ENCODE results near the gene WDR19.
A peak's percentile ranks its signal among the peaks of the same experiment; 100 is the strongest.
"Not testable (repeated sequence)": the region's sequence is repeated elsewhere in the genome, so short reads cannot be mapped to it uniquely, and the experiment has no call there.

The WDR19 gene

DNA sequence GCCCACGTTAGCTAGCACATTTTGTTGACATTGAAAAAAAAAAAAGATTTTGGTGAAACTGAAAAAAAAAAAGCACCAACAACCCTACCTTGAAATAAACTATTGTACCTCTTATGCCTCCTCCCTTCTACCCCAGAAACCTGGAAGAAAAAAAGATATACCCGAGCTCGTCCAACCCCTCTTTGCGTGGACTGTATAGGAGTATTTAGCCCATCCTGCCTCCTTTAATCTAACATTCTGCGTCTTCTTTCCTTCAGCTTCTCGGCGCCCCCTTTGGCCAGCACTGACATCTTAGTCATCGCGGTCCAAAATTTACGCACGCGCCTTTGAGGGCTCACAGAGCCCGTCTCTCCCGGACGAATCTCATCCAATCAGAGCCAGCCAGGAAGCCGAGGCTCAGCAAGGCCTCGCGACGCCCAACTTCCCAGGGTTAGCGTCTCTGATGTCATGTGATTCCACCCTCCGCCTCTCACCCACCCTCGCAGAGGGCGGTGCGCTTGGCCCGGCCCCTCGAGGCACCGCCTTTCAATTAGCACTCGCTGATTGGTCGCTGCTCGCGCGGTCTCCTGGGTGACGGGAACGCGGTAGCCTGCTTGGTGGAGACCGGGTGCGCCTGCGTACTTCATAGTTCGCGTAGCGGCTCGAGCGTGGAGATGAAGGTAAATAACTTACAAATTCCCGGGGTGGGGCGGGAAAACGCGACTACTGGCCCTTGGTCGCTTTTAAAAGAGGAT is at the start of gene WDR19:
WDR19 (plus strand) TSS at position 625 of the 734 bp plus-strand sequence; CDS start at position 654, 29 bp downstream.
- DNase-seq, result peak; percentile 98

- no peak for DNase-seq
Observed at GRCh38 chr4:39133623-39134022, 48.7 kb upstream of the WDR19 start.

GRCh38 chr4:39134683-39135306 is 47.5 kb upstream of the WDR19 start:
- no peak for DNase-seq

- not testable (repeated sequence) for DNase-seq
Observed at GRCh38 chr4:39138227-39138626, 44.1 kb upstream of the WDR19 start.

DNA sequence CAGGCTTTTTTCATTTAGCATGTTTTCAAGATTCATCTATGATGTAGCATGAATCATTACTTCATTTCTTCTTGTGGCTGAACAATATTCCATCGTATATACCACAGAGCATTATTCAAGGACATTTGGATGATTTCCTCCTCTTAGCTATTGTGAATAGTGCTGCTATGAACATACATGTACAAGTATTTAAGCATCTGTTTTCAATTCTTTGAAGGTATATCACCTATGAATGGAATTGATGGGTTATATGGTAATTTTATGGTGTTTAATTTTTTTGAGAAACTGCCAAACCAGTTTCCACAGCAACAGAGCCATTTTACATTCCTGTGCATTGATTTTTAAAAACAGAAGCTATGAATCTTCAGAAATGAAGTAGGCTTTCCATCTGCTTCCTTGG is 36.1 kb upstream of the WDR19 start:
- DNase-seq, result no peak

- DNase-seq, result no peak
Observed at GRCh38 chr4:39154009-39154408, 28.3 kb upstream of the WDR19 start.

- no peak for DNase-seq
Observed at GRCh38 chr4:39157520-39157919, 24.8 kb upstream of the WDR19 start.

- DNase-seq, result no peak
Observed at GRCh38 chr4:39166177-39166576, 16.2 kb upstream of the WDR19 start.

DNA sequence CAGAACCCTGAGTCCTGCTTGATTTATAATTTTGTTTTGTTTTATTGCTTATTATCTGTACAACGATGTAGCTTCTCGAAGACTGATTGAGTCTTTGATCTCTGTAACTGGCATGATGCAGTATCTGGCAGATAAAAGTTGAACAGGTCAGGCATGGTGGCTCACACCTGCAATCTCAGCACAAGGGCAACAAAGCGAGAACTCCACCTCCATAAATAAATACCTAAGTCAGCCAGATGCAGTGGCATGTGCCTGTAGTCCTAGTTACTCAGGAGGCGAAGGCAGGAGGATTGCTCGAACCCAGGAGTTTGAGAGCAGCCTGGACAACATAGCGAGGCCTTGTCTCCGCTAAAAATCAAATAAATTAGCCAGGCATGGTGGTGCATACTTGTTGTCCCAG is 15.7 kb upstream of the WDR19 start:
- no peak for DNase-seq

- no peak for DNase-seq
Observed at GRCh38 chr4:39169426-39169825, 12.9 kb upstream of the WDR19 start.

DNA sequence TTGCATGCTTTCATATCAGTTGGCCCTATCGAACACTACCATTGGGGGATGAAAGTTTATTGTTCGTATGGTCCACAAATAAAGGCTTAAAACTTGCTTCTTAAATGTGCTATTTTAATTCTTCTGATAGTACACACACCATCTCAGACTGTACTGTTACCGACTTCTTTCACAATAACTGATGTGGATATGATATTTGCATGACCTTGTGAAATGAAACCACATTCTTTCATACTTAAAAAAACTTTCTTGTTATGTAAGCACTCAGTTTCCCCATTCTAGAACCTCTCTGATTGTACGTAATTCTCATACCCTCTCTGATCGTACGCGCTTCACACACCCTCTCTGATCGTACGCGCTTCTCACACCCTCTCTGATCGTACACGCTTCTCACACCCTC is 12.0 kb upstream of the WDR19 start:
- DNase-seq, result no peak

DNA sequence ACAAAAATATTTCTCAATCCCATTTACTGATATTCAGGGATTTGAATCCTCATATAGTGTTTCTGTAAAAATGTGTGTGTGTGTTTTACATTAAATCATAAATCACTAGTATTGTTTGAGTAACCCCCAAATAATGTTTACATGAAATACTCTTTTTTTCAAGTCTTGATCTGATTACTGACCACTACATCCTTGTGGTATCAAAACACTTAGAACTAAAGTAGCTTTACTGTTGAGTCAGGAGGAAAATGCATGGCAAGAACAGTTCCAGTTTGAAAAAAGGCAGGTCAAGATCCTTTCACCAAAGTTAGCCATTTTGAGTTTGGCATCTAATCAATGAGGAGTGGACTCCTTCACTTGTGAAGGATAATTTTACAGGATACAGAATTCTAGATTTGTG is 3.6 kb upstream of the WDR19 start:
- no peak for DNase-seq

DNA sequence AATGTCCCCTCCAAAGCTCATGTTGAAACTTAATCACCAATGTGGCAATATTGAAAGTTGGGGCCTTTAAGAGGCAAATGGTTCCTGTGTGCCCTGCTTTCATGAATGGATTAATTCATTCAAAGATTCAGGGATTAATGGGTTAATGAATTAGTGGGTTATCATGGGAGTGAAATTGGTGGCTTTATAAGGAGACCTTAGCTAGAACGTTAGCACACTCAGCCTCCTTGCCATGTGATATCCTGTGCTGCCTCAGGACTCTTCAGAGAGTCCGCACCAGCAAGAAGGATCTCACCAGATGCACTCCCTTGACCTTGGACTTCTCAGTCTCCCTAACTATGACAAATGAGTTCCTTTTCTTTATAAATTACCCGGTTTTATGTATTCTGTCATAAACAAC is 2.6 kb upstream of the WDR19 start:
- DNase-seq, result no peak

GRCh38 chr4:39180629-39181028 is 1.7 kb upstream of the WDR19 start:
- DNase-seq, result not testable (repeated sequence)

DNA sequence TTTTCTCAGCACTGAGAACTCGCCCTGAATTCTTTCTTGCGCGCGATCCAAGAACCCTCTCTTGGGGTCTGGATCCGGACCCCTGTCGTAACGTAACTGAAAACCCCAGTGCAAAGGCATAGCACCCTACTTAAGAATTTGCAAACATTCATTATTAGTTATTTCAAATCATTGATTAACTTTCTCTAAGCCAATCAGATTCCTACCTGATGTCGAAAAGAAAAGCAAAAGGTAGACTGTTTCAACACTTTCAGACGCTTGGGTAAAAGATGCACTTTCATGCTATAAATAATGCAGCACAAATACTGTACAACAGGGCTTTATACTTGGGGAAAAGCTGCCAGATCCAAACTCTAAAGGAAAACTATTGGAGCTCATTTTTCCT is 817 bp upstream of the WDR19 start:
- no peak for DNase-seq

DNA sequence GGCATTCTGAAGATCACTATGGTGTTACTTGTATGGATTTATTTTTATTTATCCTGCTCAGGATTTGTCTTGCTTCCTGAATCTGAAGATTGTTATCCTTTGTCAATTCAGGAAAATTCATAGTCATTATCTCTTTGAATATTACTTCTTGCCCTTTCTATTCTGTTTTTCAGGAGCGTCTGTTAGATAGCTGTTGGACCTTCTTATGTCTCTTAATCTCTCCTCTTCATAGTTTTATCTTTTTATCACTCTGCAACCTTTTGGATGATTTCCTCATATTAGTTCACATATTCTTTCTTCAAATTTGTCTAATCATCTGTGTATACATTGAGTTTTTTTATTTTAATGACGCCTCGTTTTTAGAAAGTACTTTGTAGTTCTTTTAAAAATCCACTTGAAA is 19.6 kb downstream of the WDR19 start:
- no peak for DNase-seq

GRCh38 chr4:39204543-39204942 is 22.2 kb downstream of the WDR19 start:
- DNase-seq, result no peak

GRCh38 chr4:39205000-39205399 is 22.7 kb downstream of the WDR19 start:
- DNase-seq, result no peak

GRCh38 chr4:39205476-39205875 is 23.1 kb downstream of the WDR19 start:
- DNase-seq, result no peak

DNA sequence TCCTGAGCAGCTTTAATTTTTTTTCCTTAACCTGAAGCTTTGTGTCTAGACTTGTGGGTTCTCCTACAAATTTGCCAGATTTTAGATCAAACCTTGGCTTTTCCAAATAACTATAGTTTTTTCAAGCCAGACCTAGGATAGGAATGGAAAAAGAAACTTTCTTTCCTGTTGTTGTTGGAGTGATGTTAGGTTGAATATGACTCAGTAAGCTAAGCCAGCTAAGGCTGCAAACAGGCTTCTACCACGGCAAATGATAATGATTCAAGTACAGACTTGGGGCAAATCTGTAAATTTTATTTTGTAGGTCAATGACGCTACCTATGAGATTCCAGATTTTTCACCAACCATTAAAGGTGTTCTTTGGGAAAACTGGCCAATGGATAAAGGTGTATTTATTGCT is 45.6 kb downstream of the WDR19 start:
- no peak for DNase-seq

DNA sequence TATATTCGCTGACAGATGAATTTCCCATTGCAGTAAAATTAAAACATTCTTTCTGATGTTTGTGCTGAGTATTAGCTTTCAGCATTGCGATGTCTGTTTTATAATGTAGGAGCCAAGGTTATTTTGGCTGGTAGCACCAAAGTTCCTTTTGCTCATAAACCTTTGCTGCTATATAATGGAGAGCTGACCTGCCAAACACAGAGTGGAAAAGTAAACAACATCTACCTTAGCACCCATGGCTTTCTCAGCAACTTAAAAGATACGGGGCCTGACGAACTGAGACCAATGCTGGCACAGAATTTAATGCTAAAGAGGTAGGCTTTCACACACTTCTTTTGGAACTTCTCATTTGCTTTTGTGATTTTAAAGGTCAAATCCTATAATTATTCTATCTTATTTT is 46.0 kb downstream of the WDR19 start:
- DNase-seq, result no peak

DNA sequence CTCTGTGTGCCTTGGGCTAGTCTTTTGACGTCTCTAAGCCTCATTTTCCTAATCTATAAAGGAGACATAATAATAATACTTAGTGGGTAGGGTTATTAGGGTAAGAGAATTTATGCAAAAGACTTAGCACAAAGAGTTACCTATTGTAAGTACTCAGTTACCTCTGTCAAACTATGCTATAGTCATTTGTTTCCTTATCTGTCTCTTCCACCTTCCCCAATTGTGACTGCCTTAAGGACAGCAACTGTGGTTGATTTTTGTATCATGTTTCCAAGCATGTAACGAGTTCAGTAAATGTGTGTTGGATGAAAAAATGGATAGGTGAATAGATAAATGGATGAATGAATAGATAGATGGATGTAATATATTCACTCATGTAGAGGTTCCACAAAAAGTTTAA is 48.1 kb downstream of the WDR19 start:
- DNase-seq, result no peak

- DNase-seq, result no peak
Observed at GRCh38 chr4:39231660-39232059, 49.3 kb downstream of the WDR19 start.

DNA sequence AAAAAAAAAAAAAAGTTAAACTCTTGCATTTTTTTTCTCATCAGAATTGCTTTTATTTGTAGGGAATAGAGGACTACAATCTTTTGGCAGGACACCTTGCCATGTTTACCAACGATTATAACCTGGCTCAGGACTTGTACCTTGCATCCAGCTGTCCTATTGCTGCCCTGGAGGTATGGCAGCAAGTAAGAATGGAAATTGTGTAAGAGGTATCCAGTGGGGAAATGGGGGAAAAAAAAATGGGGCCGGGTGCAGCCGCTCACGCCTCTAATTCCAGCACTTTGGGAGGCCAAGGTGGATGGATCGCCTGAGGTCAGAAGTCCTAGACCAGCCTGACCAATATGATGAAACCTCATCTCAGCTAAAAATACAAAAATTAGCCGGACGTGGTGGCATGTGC is 49.8 kb downstream of the WDR19 start:
- no peak for DNase-seq

GRCh38 chr4:39233114-39233513 is 50.8 kb downstream of the WDR19 start:
- DNase-seq, result no peak

Measured in stimulated activated CD4-positive, alpha-beta T cell treated with anti-CD3 and anti-CD28 coated beads, Interleukin-2, amount 100 ng/mL, for 24 hours (primary cell).